ENCODE results near the gene ADRB1.

Gene ADRB1

GRCh38 chr10:114043532-114044246, at the start of gene ADRB1:
Gene ADRB1 (plus strand): TSS chr10:114043866. CDS start chr10:114044133, 267 bp downstream.
- peak in 1 of 2 donors; percentile 21 for DNase-seq (ENCODE audit: low read depth in 2 of 2)

GRCh38 chr10:113995201-113995600, 48.5 kb upstream of the ADRB1 start:
- no peak for DNase-seq (ENCODE audit: low read depth in 2 of 2)

DNA sequence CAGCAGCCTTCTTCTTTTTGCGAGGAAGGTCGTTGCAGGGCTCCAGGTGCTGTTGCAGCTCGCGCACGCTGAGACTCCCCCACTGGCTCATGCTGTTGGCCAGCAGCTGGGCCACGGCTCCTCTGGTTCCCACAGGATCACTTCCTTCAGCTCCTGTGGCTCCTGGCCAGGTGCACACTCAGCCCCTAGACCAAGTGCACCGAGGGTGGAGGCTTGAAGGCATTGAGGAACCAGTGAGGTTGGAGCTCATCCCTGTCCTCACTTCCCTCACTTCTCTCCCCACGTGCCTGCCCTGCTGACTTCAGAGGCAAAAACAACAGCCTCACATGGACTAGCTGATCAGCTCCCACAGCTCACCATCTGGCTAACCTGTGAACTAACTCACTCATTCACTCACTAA, 46.2 kb upstream of the ADRB1 start:
- DNase-seq (ENCODE audit: low read depth in 2 of 2), result no peak

DNA sequence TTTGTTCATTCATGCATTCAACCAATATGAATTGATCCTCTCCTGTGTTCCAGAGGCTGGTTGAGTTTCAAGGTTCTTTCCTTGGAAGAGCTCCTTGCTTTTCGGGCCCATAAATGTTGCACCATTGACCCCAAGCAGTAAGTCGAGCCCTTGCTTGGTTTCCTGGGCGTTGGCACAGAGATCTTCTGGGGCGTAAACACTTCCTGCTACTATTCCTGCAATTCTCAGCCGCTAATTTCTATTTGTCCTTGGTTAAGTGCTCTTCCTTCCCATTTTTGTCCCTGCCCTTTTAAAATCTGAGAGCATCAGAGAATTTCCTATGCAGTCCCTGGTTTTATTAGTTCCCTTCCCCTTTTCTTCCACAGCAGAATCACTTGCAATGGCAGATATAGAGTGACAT, 44.1 kb upstream of the ADRB1 start:
- DNase-seq (ENCODE audit: low read depth in 2 of 2), result no peak

DNA sequence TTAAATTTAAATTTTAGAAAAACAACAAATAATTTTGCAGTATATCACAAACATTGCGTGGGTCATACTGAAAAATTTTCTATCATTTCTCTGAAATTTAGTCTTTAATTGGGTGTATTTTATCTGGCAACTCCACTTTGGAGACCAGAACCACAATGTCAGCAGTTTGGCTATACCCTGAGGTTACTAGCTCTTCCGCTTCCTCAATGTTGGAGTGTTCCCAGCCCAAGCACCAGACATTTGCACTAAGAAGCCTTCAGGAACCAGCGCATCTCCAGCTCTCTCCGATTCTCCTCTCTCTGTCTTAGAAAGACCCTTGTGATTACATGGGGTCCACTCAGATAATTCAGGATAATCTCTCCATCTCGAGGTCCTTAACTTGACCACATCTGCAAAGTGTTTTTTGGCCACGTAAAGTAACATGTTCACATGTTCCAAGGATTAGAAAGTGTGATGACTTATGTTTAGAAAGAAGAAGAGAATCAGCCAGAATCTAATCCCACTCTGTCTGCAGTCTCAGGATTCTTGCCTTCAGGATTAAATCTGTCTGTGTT, 43.1 kb upstream of the ADRB1 start:
- no peak for DNase-seq (ENCODE audit: low read depth in 2 of 2)

DNA sequence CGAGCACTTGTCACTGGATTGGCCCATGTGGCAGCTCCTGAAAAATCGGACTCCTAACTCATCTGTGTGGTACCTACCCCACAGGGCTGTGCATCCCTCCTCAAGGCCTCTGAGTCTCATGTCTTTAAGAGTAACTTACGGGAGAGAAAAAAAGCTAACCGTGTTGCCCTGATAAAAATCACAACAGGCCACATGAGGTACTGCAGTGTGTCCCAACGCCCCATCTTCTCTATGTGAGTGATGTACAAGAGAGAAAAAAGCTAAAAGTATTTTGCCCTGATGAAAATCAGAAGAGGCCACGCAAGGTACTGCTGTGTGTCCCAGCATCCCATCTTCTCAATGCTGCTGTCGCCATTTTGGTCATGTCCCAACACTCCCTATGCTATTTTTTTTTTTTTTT, 41.2 kb upstream of the ADRB1 start:
- DNase-seq (ENCODE audit: low read depth in 2 of 2), result no peak

GRCh38 chr10:114003161-114003941, 40.3 kb upstream of the ADRB1 start:
- no peak for DNase-seq (ENCODE audit: low read depth in 2 of 2)

DNA sequence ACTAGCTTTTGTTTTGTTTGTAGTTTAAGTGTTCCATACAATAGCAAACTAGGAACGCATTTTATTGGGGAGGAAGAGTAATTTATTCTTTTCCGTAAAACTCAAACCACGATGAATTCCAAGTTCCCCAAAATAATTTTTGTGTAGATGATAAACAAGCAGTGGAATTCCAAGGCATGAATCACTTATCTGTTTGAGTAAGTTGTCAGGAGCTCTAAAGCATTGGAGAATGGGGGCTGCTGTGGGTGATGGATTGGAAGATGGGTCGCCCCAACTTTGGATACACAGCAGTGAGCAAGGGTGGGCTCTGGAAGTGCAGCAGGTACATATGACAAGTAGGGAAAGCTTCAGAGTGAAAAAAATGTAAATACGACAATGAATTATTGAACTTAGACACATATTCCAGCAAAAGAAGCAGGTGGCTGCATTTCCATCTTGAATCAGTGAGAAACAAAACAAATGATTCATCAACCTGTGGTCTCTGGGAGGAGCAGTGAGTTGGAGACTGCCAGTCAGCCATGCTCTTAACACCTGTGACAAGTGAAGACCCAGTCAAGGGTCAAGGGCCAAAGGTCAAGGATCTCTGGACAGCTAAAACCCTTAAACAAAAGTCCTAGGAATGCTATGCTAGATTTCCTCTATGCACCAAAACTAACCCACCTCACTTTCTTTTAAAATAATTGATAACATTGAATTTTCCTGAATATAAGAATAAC, 34.2 kb upstream of the ADRB1 start:
- no peak for DNase-seq (ENCODE audit: low read depth in 2 of 2)

GRCh38 chr10:114010316-114010715, 33.4 kb upstream of the ADRB1 start:
- DNase-seq (ENCODE audit: low read depth in 2 of 2), result no peak

DNA sequence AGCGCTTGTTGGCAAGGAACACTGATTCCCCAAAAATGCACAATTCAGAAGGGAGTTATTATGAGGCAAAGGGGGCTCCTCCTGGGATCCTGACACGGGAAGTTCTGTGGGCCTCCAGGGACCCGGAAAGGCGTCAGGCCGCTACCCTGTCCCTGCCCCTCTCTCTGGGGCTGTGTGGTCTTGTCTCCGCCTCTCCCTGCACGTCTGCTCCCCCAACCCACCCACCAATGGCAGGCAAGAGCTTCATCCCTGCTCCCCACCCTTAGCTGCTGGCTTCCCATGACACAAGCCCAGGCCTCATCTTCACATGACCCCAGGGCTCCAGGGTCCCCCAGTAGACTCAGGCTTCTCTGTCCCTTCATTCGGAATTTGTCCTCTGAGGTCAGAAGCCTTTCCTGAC, 31.0 kb upstream of the ADRB1 start:
- DNase-seq (ENCODE audit: low read depth in 2 of 2), result no peak

- no peak for DNase-seq (ENCODE audit: low read depth in 2 of 2)
These were observed 28.0 kb upstream of the ADRB1 start for GRCh38 chr10:114015708-114016107.

DNA sequence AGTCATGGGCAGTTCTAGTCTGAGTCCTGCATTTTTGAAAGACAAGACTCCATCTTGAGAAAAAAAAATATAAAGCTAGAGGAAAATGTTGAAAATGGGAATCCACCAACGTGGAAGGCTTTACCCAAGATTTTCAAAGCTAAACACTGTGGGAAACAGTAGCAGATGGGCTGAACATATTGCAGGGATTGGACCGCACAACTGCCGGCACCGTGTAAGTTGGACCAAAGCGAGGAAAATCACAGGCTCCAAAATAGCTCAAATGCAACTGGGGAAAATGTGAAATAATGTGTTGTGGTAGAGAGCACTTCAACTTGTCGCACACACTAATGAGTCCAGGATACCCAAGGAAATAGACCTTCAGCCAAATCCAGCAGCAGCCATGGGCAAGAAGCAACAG, 26.4 kb upstream of the ADRB1 start:
- no peak for DNase-seq (ENCODE audit: low read depth in 2 of 2)

DNA sequence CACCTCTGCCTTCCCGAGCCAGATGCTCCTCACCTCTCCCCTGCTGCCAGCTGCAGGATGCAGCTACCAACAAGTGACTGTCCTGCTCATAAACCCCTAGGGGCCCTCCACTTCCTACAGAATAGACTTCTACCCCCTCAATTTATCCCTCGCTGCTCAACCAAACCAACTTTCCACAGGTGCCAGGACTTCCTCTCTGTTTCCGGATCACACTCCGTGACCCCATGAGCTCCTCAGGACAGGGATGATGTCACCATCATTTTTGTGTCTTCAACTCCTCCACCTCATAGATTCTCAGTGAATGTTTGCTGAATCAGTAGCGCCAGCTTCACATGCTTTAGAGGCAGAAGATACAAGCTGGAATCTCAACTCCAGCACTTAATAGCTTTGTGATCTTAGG, 25.8 kb upstream of the ADRB1 start:
- no peak for DNase-seq (ENCODE audit: low read depth in 2 of 2)

DNA sequence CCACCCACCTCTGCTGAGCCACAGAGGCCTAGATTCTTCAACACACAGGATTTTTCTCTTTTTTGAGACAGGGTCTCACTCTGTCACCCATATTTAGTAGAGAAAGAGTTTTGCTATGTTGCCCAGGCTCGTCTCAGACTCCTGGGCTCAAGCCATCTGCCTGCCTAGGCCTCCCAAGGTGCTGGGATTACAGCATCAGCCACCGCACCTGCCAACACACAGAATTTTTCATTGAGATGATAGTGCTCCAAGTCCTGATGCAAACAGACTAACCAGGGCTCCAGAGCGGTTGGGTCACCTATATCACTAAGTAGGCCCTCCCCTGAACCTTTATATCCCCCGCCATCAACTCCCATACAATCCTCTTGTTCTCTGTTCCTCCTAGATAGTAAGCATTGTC, 24.4 kb upstream of the ADRB1 start:
- DNase-seq (ENCODE audit: low read depth in 2 of 2), result no peak

GRCh38 chr10:114021154-114021553, 22.5 kb upstream of the ADRB1 start:
- DNase-seq (ENCODE audit: low read depth in 2 of 2), result no peak

- DNase-seq (ENCODE audit: low read depth in 2 of 2), result no peak
These were observed 21.7 kb upstream of the ADRB1 start for GRCh38 chr10:114021717-114022680.

- DNase-seq (ENCODE audit: low read depth in 2 of 2), result no peak
These were observed 20.7 kb upstream of the ADRB1 start for GRCh38 chr10:114022766-114023597.

DNA sequence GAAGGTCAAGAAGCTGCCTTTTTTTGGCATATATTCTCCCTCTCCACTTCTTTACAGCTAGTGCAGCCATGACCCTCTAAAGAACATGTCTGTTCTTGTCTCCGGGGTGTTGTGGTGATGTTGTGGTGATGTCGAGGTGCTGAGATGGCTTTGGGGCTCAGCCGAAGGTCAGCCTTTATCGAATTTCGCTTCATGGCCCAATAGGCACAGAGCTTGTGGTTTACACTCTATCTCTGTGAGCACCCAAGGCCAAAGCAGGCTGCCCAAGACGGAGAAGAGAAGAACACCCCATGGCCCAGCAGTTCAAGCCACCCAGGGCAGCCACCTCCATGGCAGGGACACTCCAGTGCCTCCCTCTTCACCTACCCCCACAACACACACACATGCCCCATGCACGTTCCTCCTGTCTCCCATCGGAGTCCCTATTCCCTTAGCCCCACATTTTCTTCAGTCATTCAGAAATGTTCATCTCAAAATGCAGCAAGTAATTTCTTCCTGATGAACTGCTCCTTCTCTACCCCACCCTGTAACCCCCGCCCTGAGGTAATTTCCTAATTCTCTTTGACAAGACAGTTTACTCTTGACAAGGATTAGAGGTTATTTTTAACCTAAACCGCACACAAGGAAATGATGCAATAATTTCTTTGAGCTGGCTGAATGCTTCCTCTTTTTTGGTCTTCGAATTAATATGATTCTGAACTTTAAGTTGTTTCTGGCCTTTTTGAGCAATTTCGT, 18.6 kb upstream of the ADRB1 start:
- DNase-seq (ENCODE audit: low read depth in 2 of 2), result no peak

GRCh38 chr10:114025611-114026130, 18.0 kb upstream of the ADRB1 start:
- no peak for DNase-seq (ENCODE audit: low read depth in 2 of 2)
